ENCODE data around the gene ABCC1.

GRCh38 chr16:15948532-15949209 is 745 bp upstream of the ABCC1 start:
- TF ChIP-seq CTCF (IDR thresholded peaks at IDR 0.05; ENCODE audit: insufficient read depth, low read length, poor library complexity, severe bottlenecking) (no peak), EZH2phosphoT487 (conservative IDR thresholded peaks at IDR 0.05; ENCODE audit: low read length) (no peak)

Measured in SU-DHL-6 (cell line).